ENCODE measurements around the gene COA1. TPM values are rescaled to one million over a fixed set of nuclear protein-coding genes. Genes with fewer than 3 reads are reported as not detected.

COA1 gene
- total and polyA plus RNA-seq, 2 donors (not counting 3 experiments of a cell fraction or from before 2014, with no cell fraction given): 38.1 to 55.1 TPM

GRCh38 chr7:43602256-43602655 lies 127.1 kb downstream of the COA1 start:
- Histone ChIP-seq H3K4me1 (ENCODE audit: control insufficient read depth, extremely low read depth, insufficient read depth, low read length) (no peaks in the 10 kb centered on the region), H3K79me2 (ENCODE audit: control insufficient read depth, insufficient read depth, low read length) (peaks cover 97% of the 10 kb centered on the region), H4K20me1 (replicated peaks; ENCODE audit: control insufficient read depth, extremely low read depth, insufficient read depth, low read length) (peaks cover 9% of the 10 kb centered on the region), H3K4me3 (replicated peaks in 1 of 3; ENCODE audit: insufficient read depth in 1 of 3, low read depth in 1 of 3, low read length in 3 of 3) (no peak overlapping the region), H3K36me3 (ENCODE audit: control insufficient read depth in 2 of 2, extremely low read depth in 1 of 2, insufficient read depth in 2 of 2, low read length in 2 of 2) (peaks cover 3 to 22% of the 10 kb centered on the region in 2 experiments), H3K9me1 (replicated peaks; ENCODE audit: control insufficient read depth, extremely low read depth, insufficient read depth, low read length) (no peaks in the 10 kb centered on the region), H3K9me3 (replicated peaks; ENCODE audit: control insufficient read depth, insufficient read depth, low read length) (no peaks in the 10 kb centered on the region), H2AFZ (ENCODE audit: low read depth, low read length) (no peak overlapping the region), H3K27me3 (ENCODE audit: control insufficient read depth in 2 of 2, insufficient read depth in 2 of 2, low read length in 2 of 2) (no peaks in the 10 kb centered on the region), H3K27ac (ENCODE audit: insufficient read depth, low read depth, low read length) (no peak overlapping the region), H3K4me2 (ENCODE audit: insufficient read depth, low read length) (no peak overlapping the region), H3K9ac (replicated peaks; ENCODE audit: extremely low read depth, insufficient read depth, low read length) (no peak overlapping the region)
- DNase-seq (ENCODE audit: low read depth, low spot score): no peak
- TF ChIP-seq POLR2AphosphoS5 (IDR thresholded peaks at IDR 0.05; ENCODE audit: insufficient read depth, low read depth, low read length) (no peak), EZH2 (IDR thresholded peaks at IDR 0.05; ENCODE audit: borderline replicate concordance, low read depth, low read length, severe bottlenecking) (no peak), CTCF (IDR thresholded peaks at IDR 0.05; ENCODE audit: extremely low read depth in 1 of 2, insufficient read depth in 1 of 2, low read depth in 1 of 2, low read length in 2 of 2) (no peak), FOS (IDR thresholded peaks at IDR 0.05; ENCODE audit: borderline replicate concordance, insufficient read depth, low read length) (no peak), MYC (IDR thresholded peaks at IDR 0.05; ENCODE audit: low read depth, low read length) (no peak)
- intact Hi-C loops (cut with micrococcal nuclease): no loop called here
- FAIRE-seq: no peak
- ChIA-PET CTCF (interaction anchor here (1.3 kb wide), 1 partner anchor 19 kb away, joined by 5 read pairs; the partner anchor contains the start of gene STK17A), POLR2A (no interaction called here)
- BruUV-seq (replicated peaks): no TSS peak
- dilution Hi-C loops (cut with MboI; ENCODE audit: extremely low pct_ligation_motif_present, low sequenced_read_pairs): no loop called here

- Histone ChIP-seq H3K79me2 (ENCODE audit: control insufficient read depth, insufficient read depth, low read length) (peaks cover 100% of the 10 kb centered on the region), H3K27ac (ENCODE audit: insufficient read depth, low read depth, low read length) (no peak overlapping the region), H3K27me3 (ENCODE audit: control insufficient read depth in 2 of 2, insufficient read depth in 2 of 2, low read length in 2 of 2) (no peaks in the 10 kb centered on the region), H3K9me3 (replicated peaks; ENCODE audit: control insufficient read depth, insufficient read depth, low read length) (no peaks in the 10 kb centered on the region), H3K9ac (replicated peaks; ENCODE audit: extremely low read depth, insufficient read depth, low read length) (no peak overlapping the region), H3K4me1 (ENCODE audit: control insufficient read depth, extremely low read depth, insufficient read depth, low read length) (no peaks in the 10 kb centered on the region), H3K36me3 (ENCODE audit: control insufficient read depth in 2 of 2, extremely low read depth in 1 of 2, insufficient read depth in 2 of 2, low read length in 2 of 2) (peaks cover 3 to 20% of the 10 kb centered on the region in 2 experiments), H4K20me1 (replicated peaks; ENCODE audit: control insufficient read depth, extremely low read depth, insufficient read depth, low read length) (peaks cover 5% of the 10 kb centered on the region), H3K4me2 (ENCODE audit: insufficient read depth, low read length) (no peak overlapping the region), H3K4me3 (replicated peaks in 1 of 3; ENCODE audit: insufficient read depth in 1 of 3, low read depth in 1 of 3, low read length in 3 of 3) (no peak overlapping the region), H2AFZ (ENCODE audit: low read depth, low read length) (no peak overlapping the region), H3K9me1 (replicated peaks; ENCODE audit: control insufficient read depth, extremely low read depth, insufficient read depth, low read length) (no peaks in the 10 kb centered on the region)
- TF ChIP-seq POLR2A (IDR thresholded peaks at IDR 0.05; ENCODE audit: low read depth, low read length): no peak
- TF ChIP-seq POLR2AphosphoS5 (IDR thresholded peaks at IDR 0.05; ENCODE audit: insufficient read depth, low read depth, low read length): no peak
- TF ChIP-seq CTCF (IDR thresholded peaks at IDR 0.05; ENCODE audit: extremely low read depth in 1 of 2, insufficient read depth in 1 of 2, low read depth in 1 of 2, low read length in 2 of 2): no peak
- TF ChIP-seq FOS (IDR thresholded peaks at IDR 0.05; ENCODE audit: borderline replicate concordance, insufficient read depth, low read length): no peak
- DNase-seq (ENCODE audit: low read depth, low spot score): no peak
- POLR2A ChIA-PET: no interaction called here
- BruUV-seq (replicated peaks): no TSS peak
- dilution Hi-C loops (cut with MboI; ENCODE audit: extremely low pct_ligation_motif_present, low sequenced_read_pairs) (no loop called here), intact Hi-C loops (cut with micrococcal nuclease) (no loop called here)
- CTCF ChIA-PET: interaction anchor here (1.1 to 1.5 kb wide), 2 partner anchors 17 to 41 kb away, joined by 3 to 4 read pairs; partner anchors contain the start of gene STK17A
- FAIRE-seq: no peak
Measured at GRCh38 chr7:43600056-43600455, 129.3 kb downstream of the COA1 start.
